ENCODE results near the gene SPATA20.

The SPATA20 gene

DNA sequence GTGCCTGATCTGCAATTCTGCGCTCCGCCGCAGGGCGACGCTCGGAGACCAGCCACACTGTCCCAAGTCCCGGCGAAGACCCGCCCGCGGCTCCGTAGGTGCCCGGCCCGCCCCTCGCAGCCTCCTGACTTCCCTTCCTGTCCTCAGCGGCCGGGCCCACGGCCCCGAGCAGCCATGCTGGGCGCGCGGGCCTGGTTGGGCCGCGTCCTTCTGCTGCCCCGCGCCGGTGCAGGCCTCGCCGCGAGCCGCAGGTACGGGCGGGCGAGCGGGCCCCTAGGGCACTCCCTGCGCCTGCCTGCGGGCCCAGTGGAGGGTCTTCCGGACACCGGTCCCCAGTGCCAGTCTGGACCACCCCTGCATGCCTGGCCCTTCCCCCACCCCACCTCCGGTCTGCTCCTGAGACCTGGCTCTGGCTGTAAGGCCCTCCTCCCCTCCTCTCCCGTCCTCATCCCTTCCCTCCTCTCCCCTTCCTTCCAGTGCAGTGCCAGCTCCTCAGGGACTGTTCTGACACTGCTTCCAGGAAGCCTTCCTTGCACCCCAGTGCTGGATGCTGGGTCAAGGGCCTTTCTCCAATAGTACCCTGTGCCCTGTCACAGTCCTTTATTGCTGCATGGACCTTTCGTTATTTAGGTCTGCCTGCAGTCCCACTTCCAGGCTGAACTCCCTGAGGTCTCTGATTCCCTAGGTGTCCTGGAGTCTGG lies at the start of gene SPATA20:
Gene SPATA20, plus strand, starts transcription at position 140 of the 701 bp plus-strand sequence. Its CDS starts 35 bp downstream, at position 175.
- peak; percentile 87; the same call in 1 of the 2 replicates for TF ChIP-seq ZFX (IDR thresholded peaks at IDR 0.05)
- TF ChIP-seq, protein P1, sequence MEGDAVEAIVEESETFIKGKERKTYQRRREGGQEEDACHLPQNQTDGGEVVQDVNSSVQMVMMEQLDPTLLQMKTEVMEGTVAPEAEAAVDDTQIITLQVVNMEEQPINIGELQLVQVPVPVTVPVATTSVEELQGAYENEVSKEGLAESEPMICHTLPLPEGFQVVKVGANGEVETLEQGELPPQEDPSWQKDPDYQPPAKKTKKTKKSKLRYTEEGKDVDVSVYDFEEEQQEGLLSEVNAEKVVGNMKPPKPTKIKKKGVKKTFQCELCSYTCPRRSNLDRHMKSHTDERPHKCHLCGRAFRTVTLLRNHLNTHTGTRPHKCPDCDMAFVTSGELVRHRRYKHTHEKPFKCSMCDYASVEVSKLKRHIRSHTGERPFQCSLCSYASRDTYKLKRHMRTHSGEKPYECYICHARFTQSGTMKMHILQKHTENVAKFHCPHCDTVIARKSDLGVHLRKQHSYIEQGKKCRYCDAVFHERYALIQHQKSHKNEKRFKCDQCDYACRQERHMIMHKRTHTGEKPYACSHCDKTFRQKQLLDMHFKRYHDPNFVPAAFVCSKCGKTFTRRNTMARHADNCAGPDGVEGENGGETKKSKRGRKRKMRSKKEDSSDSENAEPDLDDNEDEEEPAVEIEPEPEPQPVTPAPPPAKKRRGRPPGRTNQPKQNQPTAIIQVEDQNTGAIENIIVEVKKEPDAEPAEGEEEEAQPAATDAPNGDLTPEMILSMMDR (conservative IDR thresholded peaks at IDR 0.05) = peak; percentile 100
- peak within 1 kb of the TSS; percentile 85 for H3K27ac ChIP-seq

DNA sequence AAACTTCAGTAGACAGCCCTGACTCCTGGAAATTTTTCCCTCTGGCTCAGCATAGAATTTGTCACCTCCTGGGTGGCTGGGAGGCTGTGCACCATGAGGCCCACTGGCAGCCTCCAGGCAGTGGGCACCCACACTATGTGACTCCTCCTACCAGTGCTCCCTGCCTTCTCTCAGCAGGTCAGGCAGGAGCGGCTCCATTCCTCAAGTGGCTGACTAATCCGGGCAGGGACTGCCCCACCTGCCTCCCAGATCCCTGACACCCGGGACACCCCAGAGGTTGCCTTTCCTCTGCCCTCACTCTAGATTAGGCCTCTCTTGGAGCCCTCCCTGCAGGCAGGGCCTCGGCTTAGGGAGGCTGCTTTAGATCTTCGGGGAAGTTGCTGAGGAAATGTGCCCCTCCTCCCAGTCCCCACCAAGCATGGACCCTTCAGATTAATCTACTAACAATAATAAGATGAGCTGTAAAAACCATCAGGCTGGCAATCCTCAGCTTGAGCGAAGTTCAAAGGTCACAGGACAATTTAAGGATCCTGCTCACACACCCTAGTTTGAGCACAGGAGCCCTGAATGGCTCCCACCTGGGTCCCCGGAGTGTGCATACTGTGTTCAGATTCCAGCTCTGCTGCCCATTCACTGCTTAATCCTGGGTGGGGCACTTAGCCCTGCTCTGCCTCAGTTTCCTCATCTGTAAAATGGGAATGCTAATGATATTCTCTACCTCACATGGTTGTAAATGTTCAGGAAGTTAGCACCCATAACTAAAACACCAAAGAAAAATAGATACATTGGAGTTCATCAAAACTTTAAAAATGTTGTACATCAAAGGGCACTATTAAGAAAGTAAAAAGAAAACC lies 48.7 kb upstream of the SPATA20 start:
- no peak overlapping the region for H3K27ac ChIP-seq

DNA sequence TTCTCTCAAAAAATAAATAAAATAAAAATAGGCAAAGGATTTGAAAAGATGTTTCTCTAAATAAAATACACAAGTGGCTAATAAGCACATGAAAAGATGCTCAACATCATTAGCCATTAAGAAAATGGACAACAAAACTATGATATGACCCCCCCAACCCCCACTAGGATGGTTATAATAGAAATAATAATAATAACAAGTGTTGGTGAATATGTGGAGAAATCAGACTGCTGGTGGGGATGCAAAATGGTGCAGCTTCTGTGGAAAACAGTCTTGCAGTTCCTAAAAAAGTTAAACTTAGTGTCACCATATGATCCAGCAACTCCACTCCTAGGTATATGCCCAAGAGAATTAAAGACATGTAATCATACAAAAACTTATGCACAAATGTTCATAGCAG lies 47.7 kb upstream of the SPATA20 start:
- no peak overlapping the region for H3K27ac ChIP-seq
- no peak for TF ChIP-seq ZFX (IDR thresholded peaks at IDR 0.05)
- TF ChIP-seq, protein P1 (conservative IDR thresholded peaks at IDR 0.05) = no peak

More for the DNA sequence above, 48.7 kb upstream of the SPATA20 start:
- TF ChIP-seq, protein P1 (conservative IDR thresholded peaks at IDR 0.05) = no peak
- TF ChIP-seq ZFX (IDR thresholded peaks at IDR 0.05) = no peak

DNA sequence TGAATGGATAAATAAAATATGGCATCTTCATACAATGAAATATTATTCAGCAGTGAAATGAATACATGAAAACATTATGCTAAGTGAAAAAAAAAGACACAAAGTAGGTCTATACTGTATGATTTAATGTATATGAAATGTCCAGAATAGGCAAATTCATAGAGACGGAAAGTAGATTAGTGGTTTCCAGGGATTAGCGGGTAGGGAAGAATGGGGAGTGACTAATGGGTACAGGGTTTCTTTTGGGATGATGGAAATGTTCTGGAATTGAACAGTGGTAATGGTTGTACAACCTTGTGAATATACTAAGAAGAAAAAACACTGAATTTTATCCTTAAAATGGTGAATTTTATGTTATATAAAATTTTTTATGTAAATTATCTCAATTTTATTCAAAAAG lies 47.3 kb upstream of the SPATA20 start:
- no peak overlapping the region for H3K27ac ChIP-seq
- TF ChIP-seq ZFX (IDR thresholded peaks at IDR 0.05) = no peak
- TF ChIP-seq, protein P1 (conservative IDR thresholded peaks at IDR 0.05) = no peak

DNA sequence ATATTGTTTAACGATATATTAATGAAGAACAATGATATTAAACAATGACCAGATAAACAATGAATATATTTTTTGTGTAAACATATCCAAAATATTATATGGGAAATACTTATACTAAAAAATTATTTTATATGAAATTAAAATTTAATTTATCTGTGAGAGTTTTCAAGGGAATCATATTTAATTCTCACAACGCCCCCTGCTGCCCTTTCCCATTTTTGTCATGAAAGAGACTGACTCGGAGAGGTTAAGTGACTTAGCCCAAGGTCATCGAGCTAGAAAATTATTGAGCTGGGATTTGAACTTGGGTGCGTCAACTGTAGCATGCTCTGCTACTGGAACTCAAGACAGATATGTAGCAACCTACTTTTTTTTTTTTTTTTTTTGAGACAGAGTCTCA lies 45.9 kb upstream of the SPATA20 start:
- no peak for TF ChIP-seq ZFX (IDR thresholded peaks at IDR 0.05)
- TF ChIP-seq, protein P1 (conservative IDR thresholded peaks at IDR 0.05) = peak; percentile 81
- H3K27ac ChIP-seq = no peak overlapping the region

DNA sequence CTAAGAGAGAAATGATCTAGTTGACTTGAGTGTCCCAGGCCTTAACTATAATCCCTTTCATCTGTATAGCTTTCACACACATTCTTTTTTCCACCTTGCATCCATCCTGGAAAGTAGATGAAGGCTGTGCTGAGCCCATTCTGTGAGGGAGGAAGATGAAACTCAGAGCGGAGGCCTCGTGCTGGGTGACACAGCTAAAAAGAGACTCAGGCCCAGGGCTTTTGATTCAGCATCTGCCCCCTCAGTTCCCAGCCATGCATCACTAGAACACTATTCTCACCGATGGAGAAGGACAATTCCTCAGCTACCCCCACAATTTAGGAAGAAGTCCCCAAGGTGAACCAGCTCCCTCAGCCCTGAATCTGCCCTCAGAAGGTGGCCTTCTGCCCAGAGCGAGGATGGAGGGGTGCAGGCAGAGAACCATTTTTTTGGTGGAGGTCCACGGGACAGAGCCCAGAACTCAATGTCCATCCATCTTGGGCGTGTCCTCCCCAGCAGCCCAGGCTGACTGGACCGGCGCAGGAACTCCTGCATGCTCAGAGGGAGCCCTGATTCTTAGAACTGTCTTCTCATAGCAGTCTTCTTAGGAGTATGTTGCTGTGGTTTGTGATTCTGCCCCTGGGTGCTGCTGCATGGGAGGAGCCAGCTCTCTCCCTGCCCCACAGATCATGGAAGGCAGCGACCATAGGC lies 44.5 kb upstream of the SPATA20 start:
- TF ChIP-seq, protein P1 (conservative IDR thresholded peaks at IDR 0.05) = no peak
- no peak for TF ChIP-seq ZFX (IDR thresholded peaks at IDR 0.05)
- no peak overlapping the region for H3K27ac ChIP-seq
